GM19463 (cell line): ENCODE data around the gene CEP131.

Experiments
- ATAC-seq: cut with Tn5 transposase; IDR thresholded peaks from one replicate; pipeline ENCODE4 v1.9.1; 2021; ENCODE audit warnings: mild to moderate bottlenecking, moderate library complexity; ENCODE audit not compliant: unreplicated experiment

The CEP131 gene

GRCh38 chr17:81203136-81203535 lies 19.6 kb downstream of the CEP131 start:
- ATAC-seq: no peak

- ATAC-seq: no peak
Observed at GRCh38 chr17:81202318-81202717, 20.4 kb downstream of the CEP131 start.

GRCh38 chr17:81200695-81201580 lies 21.8 kb downstream of the CEP131 start:
- ATAC-seq: no peak

- no peak for ATAC-seq
Observed at GRCh38 chr17:81200201-81200600, 22.6 kb downstream of the CEP131 start.

GRCh38 chr17:81199482-81199830 lies 23.3 kb downstream of the CEP131 start:
- ATAC-seq: no peak

- no peak for ATAC-seq
Observed at GRCh38 chr17:81198826-81199481, 23.8 kb downstream of the CEP131 start.

GRCh38 chr17:81197831-81198490 lies 24.8 kb downstream of the CEP131 start:
- no peak for ATAC-seq

GRCh38 chr17:81197409-81197795 lies 25.4 kb downstream of the CEP131 start:
- no peak for ATAC-seq

- no peak for ATAC-seq
Observed at GRCh38 chr17:81196505-81197408, 26.0 kb downstream of the CEP131 start.

GRCh38 chr17:81195941-81196495 lies 26.7 kb downstream of the CEP131 start:
- ATAC-seq: no peak

- ATAC-seq: no peak
Observed at GRCh38 chr17:81194941-81195901, 27.5 kb downstream of the CEP131 start.

GRCh38 chr17:81194225-81194760 lies 28.5 kb downstream of the CEP131 start:
- no peak for ATAC-seq

GRCh38 chr17:81193470-81194224 lies 29.1 kb downstream of the CEP131 start:
- ATAC-seq: no peak

- no peak for ATAC-seq
Observed at GRCh38 chr17:81193051-81193410, 29.7 kb downstream of the CEP131 start.

GRCh38 chr17:81192386-81193050 lies 30.2 kb downstream of the CEP131 start:
- ATAC-seq: no peak

- no peak for ATAC-seq
Observed at GRCh38 chr17:81191646-81192045, 31.1 kb downstream of the CEP131 start.

- no peak for ATAC-seq
Observed at GRCh38 chr17:81191116-81191515, 31.6 kb downstream of the CEP131 start.

- ATAC-seq: no peak
Observed at GRCh38 chr17:81190591-81190990, 32.2 kb downstream of the CEP131 start.
